ENCODE results near the gene ADI1. TPM values are rescaled to one million over a fixed set of nuclear protein-coding genes. Genes with fewer than 3 reads are reported as not detected.

ADI1 gene
- total and polyA plus RNA-seq, 2 of the 4 experiments (the other 2 are of a cell fraction), result 43.2 to 46.0 TPM

DNA sequence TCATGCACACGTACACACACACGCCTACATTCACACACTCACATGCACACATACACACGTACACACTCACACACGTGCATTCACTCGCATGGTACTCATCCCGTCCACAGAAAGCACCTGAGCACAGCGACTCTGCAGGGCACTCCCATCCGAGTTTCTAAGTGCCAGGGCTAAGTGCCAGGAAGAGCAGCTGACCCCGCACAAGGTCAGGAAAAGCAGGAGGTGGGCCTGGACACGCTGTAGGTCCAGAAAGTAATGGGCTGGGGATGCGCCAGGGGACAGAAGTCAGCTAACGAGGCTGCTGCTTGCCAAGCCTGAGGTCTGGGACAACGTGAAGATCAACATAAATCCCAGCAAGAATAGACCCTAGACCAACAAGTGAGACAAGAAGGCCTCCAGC is 15.8 kb downstream of the ADI1 start:
- no peak overlapping the region for H4K5ac ChIP-seq (ENCODE audit: low read depth, low read length)
- no peak overlapping the region for H2BK5ac ChIP-seq (ENCODE audit: low read depth, low read length, poor library complexity, severe bottlenecking)
- POLR2A ChIA-PET (ENCODE audit: unreplicated experiment), result no interaction called here
- no peak overlapping the region for H2BK15ac ChIP-seq (ENCODE audit: low read depth, low read length)
- no peak overlapping the region for H4K91ac ChIP-seq (ENCODE audit: insufficient read depth, low read depth, low read length)
- H3K4me1 ChIP-seq (ENCODE audit: control insufficient read depth, insufficient read depth, low read length), result no peaks in the 10 kb centered on the region
- H2BK120ac ChIP-seq (ENCODE audit: low read depth, low read length), result no peak overlapping the region
- no peak overlapping the region for H3K4me3 ChIP-seq (ENCODE audit: insufficient read depth, low read depth, low read length)
- H3K36me3 ChIP-seq (ENCODE audit: control insufficient read depth, insufficient read depth, low read length), result peaks cover 38% of the 10 kb centered on the region
- no peak overlapping the region for H3K4ac ChIP-seq (ENCODE audit: low read depth, low read length)
- H2AFZ ChIP-seq (replicated peaks; ENCODE audit: low read length, poor library complexity), result peak overlapping the region; percentile 56
- 97% methylated on average over 7 of the region's 13 CpGs; no CpG with 5 or more reads in 1 of the 2 experiments for WGBS, 2 experiments (ENCODE audit: extremely low coverage in 2 of 2, insufficient read length in 1 of 2)
- ATAC-seq (ENCODE audit: low read depth) (no peak), DNase-seq (no peak)
- H3K9me3 ChIP-seq (ENCODE audit: control insufficient read depth, insufficient read depth, low read length), result no peaks in the 10 kb centered on the region
- TF ChIP-seq RFX5 (IDR thresholded peaks at IDR 0.05; ENCODE audit: low read depth, low read length) (no peak), RCOR1 (IDR thresholded peaks at IDR 0.05; ENCODE audit: insufficient replicate concordance, low read length) (no peak)
- H3K27me3 ChIP-seq (ENCODE audit: control insufficient read depth, insufficient read depth, low read length), result no peaks in the 10 kb centered on the region
- no peak overlapping the region for H4K8ac ChIP-seq (ENCODE audit: low read depth in 2 of 2, low read length in 2 of 2)
- H2AK9ac ChIP-seq (replicated peaks; ENCODE audit: low read depth, low read length, poor library complexity), result no peak overlapping the region
- BruUV-seq (replicated peaks), result no TSS peak
- H3K9me1 ChIP-seq (ENCODE audit: insufficient read depth, low read length), result peaks cover 7% of the 10 kb centered on the region
- H3K23ac ChIP-seq (ENCODE audit: low read depth, low read length), result no peak overlapping the region
- peaks cover 4% of the 10 kb centered on the region; the same call in 1 of the 2 replicates for H4K20me1 ChIP-seq (ENCODE audit: insufficient read depth, low read length)
- H3K18ac ChIP-seq (ENCODE audit: low read depth, low read length), result no peak overlapping the region
- in situ Hi-C loops (cut with MboI; ENCODE audit: low sequenced_read_pairs), result no loop called here
- no peak overlapping the region for H3K56ac ChIP-seq (ENCODE audit: extremely low read depth, insufficient read depth, low read length)
- peaks cover 11 to 42% of the 10 kb centered on the region in 2 experiments for H3K79me1 ChIP-seq (ENCODE audit: low read depth in 1 of 2, low read length in 2 of 2)
- intact Hi-C loops (cut with micrococcal nuclease), result no loop called here
- no peak overlapping the region for H3K4me2 ChIP-seq (ENCODE audit: low read depth, low read length)
- no peak overlapping the region for H2AK5ac ChIP-seq (ENCODE audit: low read depth, low read length)
- H3K27ac ChIP-seq (ENCODE audit: insufficient read depth, low read length), result no peak overlapping the region
- dilution Hi-C loops (cut with HindIII; ENCODE audit: low sequenced_read_pairs, unreplicated experiment), result no loop called here
- CTCF ChIA-PET, result no interaction called here
- H2BK20ac ChIP-seq (ENCODE audit: low read depth, low read length), result no peak overlapping the region
- H3K9ac ChIP-seq (ENCODE audit: low read depth, low read length), result no peak overlapping the region
- H3K14ac ChIP-seq (replicated peaks; ENCODE audit: low read depth, low read length), result no peak overlapping the region

Data from IMR-90 (cell line).